ENCODE results near the gene TPRG1.
"Not testable (repeated sequence)": the region's sequence is repeated elsewhere in the genome, so short reads cannot be mapped to it uniquely, and the experiment has no call there.

The TPRG1 gene

GRCh38 chr3:189317911-189318310, 146.1 kb downstream of the TPRG1 start:
- no peaks in the 10 kb centered on the region for H3K36me3 ChIP-seq (ENCODE audit: low read depth)
- DNase-seq (ENCODE audit: low spot score), result no peak

GRCh38 chr3:189320511-189320910, 148.7 kb downstream of the TPRG1 start:
- Histone ChIP-seq H3K27me3 (ENCODE audit: insufficient read depth, poor library complexity, severe bottlenecking) (no peaks in the 10 kb centered on the region), H3K36me3 (ENCODE audit: low read depth) (no peaks in the 10 kb centered on the region), H3K9me3 (ENCODE audit: severe bottlenecking) (no peaks in the 10 kb centered on the region), H3K4me1 (ENCODE audit: insufficient read depth, poor library complexity, severe bottlenecking) (peaks cover 46% of the 10 kb centered on the region), H3K4me3 (ENCODE audit: severe bottlenecking) (no peak overlapping the region), H3K27ac (ENCODE audit: poor library complexity, severe bottlenecking) (no peak overlapping the region)
- TF ChIP-seq CTCF (IDR thresholded peaks at IDR 0.05; ENCODE audit: poor library complexity, severe bottlenecking), result no peak
- DNase-seq (ENCODE audit: low spot score) (no peak), ATAC-seq (ENCODE audit: low read depth) (no peak)

More at GRCh38 chr3:189317911-189318310, 146.1 kb downstream of the TPRG1 start:
- peaks cover 27% of the 10 kb centered on the region for H3K4me1 ChIP-seq (ENCODE audit: insufficient read depth, poor library complexity, severe bottlenecking)
- TF ChIP-seq CTCF (IDR thresholded peaks at IDR 0.05; ENCODE audit: poor library complexity, severe bottlenecking), result no peak
- H3K27me3 ChIP-seq (ENCODE audit: insufficient read depth, poor library complexity, severe bottlenecking), result no peaks in the 10 kb centered on the region
- no peak overlapping the region for H3K4me3 ChIP-seq (ENCODE audit: severe bottlenecking)
- H3K9me3 ChIP-seq (ENCODE audit: severe bottlenecking), result no peaks in the 10 kb centered on the region
- ATAC-seq (ENCODE audit: low read depth), result no peak
- H3K27ac ChIP-seq (ENCODE audit: poor library complexity, severe bottlenecking), result no peak overlapping the region

- no peaks in the 10 kb centered on the region for H3K27me3 ChIP-seq (ENCODE audit: insufficient read depth, poor library complexity, severe bottlenecking)
- TF ChIP-seq CTCF (IDR thresholded peaks at IDR 0.05; ENCODE audit: poor library complexity, severe bottlenecking), result no peak
- DNase-seq (ENCODE audit: low spot score), result no peak
- H3K9me3 ChIP-seq (ENCODE audit: severe bottlenecking), result no peaks in the 10 kb centered on the region
- no peaks in the 10 kb centered on the region for H3K36me3 ChIP-seq (ENCODE audit: low read depth)
- H3K4me1 ChIP-seq (ENCODE audit: insufficient read depth, poor library complexity, severe bottlenecking), result peaks cover 30% of the 10 kb centered on the region
- ATAC-seq (ENCODE audit: low read depth), result no peak
- H3K4me3 ChIP-seq (ENCODE audit: severe bottlenecking), result no peak overlapping the region
- H3K27ac ChIP-seq (ENCODE audit: poor library complexity, severe bottlenecking), result no peak overlapping the region
Measured at GRCh38 chr3:189322339-189322738, 150.6 kb downstream of the TPRG1 start.

GRCh38 chr3:189324538-189325138, 152.9 kb downstream of the TPRG1 start:
- no peaks in the 10 kb centered on the region for H3K9me3 ChIP-seq (ENCODE audit: severe bottlenecking)
- H3K27me3 ChIP-seq (ENCODE audit: insufficient read depth, poor library complexity, severe bottlenecking), result no peaks in the 10 kb centered on the region
- peak; percentile 88 for ATAC-seq (ENCODE audit: low read depth)
- H3K27ac ChIP-seq (ENCODE audit: poor library complexity, severe bottlenecking), result peak overlapping the region; percentile 67
- no peaks in the 10 kb centered on the region for H3K36me3 ChIP-seq (ENCODE audit: low read depth)
- no peak overlapping the region for H3K4me3 ChIP-seq (ENCODE audit: severe bottlenecking)
- peaks cover 28% of the 10 kb centered on the region for H3K4me1 ChIP-seq (ENCODE audit: insufficient read depth, poor library complexity, severe bottlenecking)
- no peak for TF ChIP-seq CTCF (IDR thresholded peaks at IDR 0.05; ENCODE audit: poor library complexity, severe bottlenecking)
- DNase-seq (ENCODE audit: low spot score), result peak; percentile 85

GRCh38 chr3:189325454-189325853, 153.7 kb downstream of the TPRG1 start:
- H3K4me1 ChIP-seq (ENCODE audit: insufficient read depth, poor library complexity, severe bottlenecking), result peaks cover 22% of the 10 kb centered on the region
- no peaks in the 10 kb centered on the region for H3K36me3 ChIP-seq (ENCODE audit: low read depth)
- no peak for DNase-seq (ENCODE audit: low spot score)
- H3K27me3 ChIP-seq (ENCODE audit: insufficient read depth, poor library complexity, severe bottlenecking), result no peaks in the 10 kb centered on the region
- no peak overlapping the region for H3K4me3 ChIP-seq (ENCODE audit: severe bottlenecking)
- no peaks in the 10 kb centered on the region for H3K9me3 ChIP-seq (ENCODE audit: severe bottlenecking)
- peak overlapping the region; percentile 67 for H3K27ac ChIP-seq (ENCODE audit: poor library complexity, severe bottlenecking)
- no peak for ATAC-seq (ENCODE audit: low read depth)
- TF ChIP-seq CTCF (IDR thresholded peaks at IDR 0.05; ENCODE audit: poor library complexity, severe bottlenecking), result no peak

- H3K27me3 ChIP-seq (ENCODE audit: insufficient read depth, poor library complexity, severe bottlenecking); H3K9me3 ChIP-seq (ENCODE audit: severe bottlenecking); ATAC-seq (ENCODE audit: low read depth); DNase-seq (ENCODE audit: low spot score); H3K36me3 ChIP-seq (ENCODE audit: low read depth); H3K4me3 ChIP-seq (ENCODE audit: severe bottlenecking); H3K27ac ChIP-seq (ENCODE audit: poor library complexity, severe bottlenecking); H3K4me1 ChIP-seq (ENCODE audit: insufficient read depth, poor library complexity, severe bottlenecking): not testable (repeated sequence)
Measured at GRCh38 chr3:189329630-189330029, 157.9 kb downstream of the TPRG1 start.

All from RWPE2 (cell line).